Activated CD8-positive, alpha-beta memory T cell treated with anti-CD3 and anti-CD28 coated beads for 1 hour (primary cell): ENCODE data around the gene PITHD1.
"Not testable (repeated sequence)": the region's sequence is repeated elsewhere in the genome, so short reads cannot be mapped to it uniquely, and the experiment has no call there.

Source experiments
- DNase-seq, 2 donors: peaks; one replicate each; pipeline ENCODE4 v3.0.0-alpha.2; 2020; ENCODE audit warnings: low read depth in 1 of 2; ENCODE audit errors: extremely low read depth in 1 of 2

The PITHD1 gene

GRCh38 chr1:23823767-23824166 is 45.5 kb downstream of the PITHD1 start:
- no peak for DNase-seq

- DNase-seq = no peak
Measured at GRCh38 chr1:23824711-23825075, 46.5 kb downstream of the PITHD1 start.

GRCh38 chr1:23825076-23825761 is 47.0 kb downstream of the PITHD1 start, which contains the start of gene HMGCL:
Gene HMGCL (minus strand): TSS chr1:23825429. CDS start chr1:23825415, 14 bp downstream.
- peak; percentile 64 to 80 for DNase-seq

- no peak for DNase-seq
Measured at GRCh38 chr1:23825762-23826522, 47.7 kb downstream of the PITHD1 start.

GRCh38 chr1:23826590-23826989 is 48.4 kb downstream of the PITHD1 start:
- DNase-seq = not testable (repeated sequence)

- no peak for DNase-seq
Measured at GRCh38 chr1:23827717-23828116, 49.5 kb downstream of the PITHD1 start.

GRCh38 chr1:23834156-23834555 is 55.9 kb downstream of the PITHD1 start:
- DNase-seq = not testable (repeated sequence)

- no peak for DNase-seq
Measured at GRCh38 chr1:23836037-23836436, 57.8 kb downstream of the PITHD1 start.
